ENCODE measurements around the gene TSC22D3. TPM values are rescaled to one million over a fixed set of nuclear protein-coding genes. Genes with fewer than 3 reads are reported as not detected.

TSC22D3 gene
- total and polyA plus RNA-seq, 2 experiments from 2014 or later = 455 to 647 TPM

DNA sequence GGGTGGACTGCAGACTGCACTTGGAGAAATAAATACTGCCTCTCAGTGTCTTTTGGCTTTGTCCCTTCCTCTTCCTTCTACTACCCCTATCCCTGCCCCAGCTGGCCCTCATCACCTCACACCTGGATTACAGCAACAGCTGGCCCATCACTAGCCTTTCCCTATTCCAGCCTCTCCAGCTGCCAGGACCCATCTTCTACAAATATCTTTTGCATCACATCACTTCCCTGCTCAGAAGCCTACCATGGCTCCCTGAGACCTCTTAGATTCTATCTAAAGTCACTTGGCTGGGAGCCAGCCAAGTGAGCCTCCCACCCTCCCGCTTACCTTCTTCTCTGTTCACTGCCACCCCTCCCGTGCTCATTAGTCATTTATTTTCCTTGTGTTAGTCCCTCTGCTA is 66.8 kb downstream of the TSC22D3 start:
- DNase-seq (ENCODE audit: low spot score) = no peak
- peak overlapping the region; percentile 96 for H3K27ac ChIP-seq
- H3K79me2 ChIP-seq = peaks cover 2% of the 10 kb centered on the region
- 54% methylated on average over 2 of the region's 2 CpGs for WGBS (ENCODE audit: low lambda C conversion rate, missing lambda C conversion rate)
- TF ChIP-seq EZH2 (IDR thresholded peaks at IDR 0.05; ENCODE audit: borderline replicate concordance) = no peak
- H3K4me1 ChIP-seq (ENCODE audit: insufficient read depth) = peaks cover 33% of the 10 kb centered on the region
- H3K27me3 ChIP-seq = no peaks in the 10 kb centered on the region
- H4K20me1 ChIP-seq (ENCODE audit: insufficient read depth, poor library complexity, severe bottlenecking) = no peaks in the 10 kb centered on the region
- H3K4me3 ChIP-seq = no peak overlapping the region
- H3K9me3 ChIP-seq (ENCODE audit: low read depth) = no peaks in the 10 kb centered on the region
- H3K36me3 ChIP-seq (replicated peaks; ENCODE audit: insufficient read depth, low read depth) = no peaks in the 10 kb centered on the region
- no peaks in the 10 kb centered on the region for H3K9me2 ChIP-seq (replicated peaks; ENCODE audit: insufficient read depth)
- no peak overlapping the region for H2AFZ ChIP-seq
- peak overlapping the region; percentile 11 for H3K4me2 ChIP-seq

GRCh38 chrX:107707866-107708265 is 67.7 kb downstream of the TSC22D3 start:
- Histone ChIP-seq H3K27me3 (no peaks in the 10 kb centered on the region), H2AFZ (no peak overlapping the region), H3K36me3 (replicated peaks; ENCODE audit: insufficient read depth, low read depth) (no peaks in the 10 kb centered on the region), H3K9me3 (ENCODE audit: low read depth) (no peaks in the 10 kb centered on the region), H3K4me2 (no peak overlapping the region), H3K4me3 (no peak overlapping the region), H3K79me2 (no peaks in the 10 kb centered on the region), H3K27ac (no peak overlapping the region), H3K9me2 (replicated peaks; ENCODE audit: insufficient read depth) (no peaks in the 10 kb centered on the region), H4K20me1 (ENCODE audit: insufficient read depth, poor library complexity, severe bottlenecking) (no peaks in the 10 kb centered on the region), H3K4me1 (ENCODE audit: insufficient read depth) (peaks cover 29% of the 10 kb centered on the region)
- no peak for TF ChIP-seq EZH2phosphoT487 (IDR thresholded peaks at IDR 0.05; ENCODE audit: low read depth, severe bottlenecking, unreplicated experiment)
- TF ChIP-seq CTCF (IDR thresholded peaks at IDR 0.05; ENCODE audit: poor library complexity) = no peak
- TF ChIP-seq EZH2 (IDR thresholded peaks at IDR 0.05; ENCODE audit: borderline replicate concordance) = no peak
- WGBS (ENCODE audit: low lambda C conversion rate, missing lambda C conversion rate) = 91% methylated on average over 9 of the region's 9 CpGs
- DNase-seq (ENCODE audit: low spot score) = no peak

DNA sequence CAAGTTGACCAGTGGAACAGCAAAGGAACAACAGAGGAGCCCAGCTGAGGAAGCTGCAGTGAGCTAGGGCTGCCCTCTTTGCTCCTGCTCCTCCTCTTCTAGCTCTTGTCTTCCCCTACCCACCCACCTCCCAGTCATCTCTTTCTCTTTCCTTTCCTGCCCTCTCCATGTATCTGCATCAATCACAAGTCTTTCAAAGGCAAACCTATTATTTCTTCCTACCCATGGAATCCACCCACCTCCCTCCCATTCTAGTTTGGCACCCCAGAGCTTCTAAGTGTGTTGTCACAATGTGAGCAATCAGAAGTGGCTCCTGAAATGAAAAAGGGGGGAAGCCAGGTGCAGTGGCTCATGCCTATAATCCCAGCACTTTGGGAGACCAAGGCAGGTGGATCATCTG is 69.3 kb downstream of the TSC22D3 start:
- Histone ChIP-seq H3K27ac (no peak overlapping the region), H3K27me3 (no peaks in the 10 kb centered on the region), H3K4me1 (ENCODE audit: insufficient read depth) (peaks cover 19% of the 10 kb centered on the region), H3K4me2 (no peak overlapping the region), H3K36me3 (replicated peaks; ENCODE audit: insufficient read depth, low read depth) (no peaks in the 10 kb centered on the region), H3K4me3 (no peak overlapping the region), H3K9me2 (replicated peaks; ENCODE audit: insufficient read depth) (no peaks in the 10 kb centered on the region), H2AFZ (no peak overlapping the region), H4K20me1 (ENCODE audit: insufficient read depth, poor library complexity, severe bottlenecking) (no peaks in the 10 kb centered on the region), H3K79me2 (no peaks in the 10 kb centered on the region), H3K9me3 (ENCODE audit: low read depth) (no peaks in the 10 kb centered on the region)
- no peak for DNase-seq (ENCODE audit: low spot score)
- TF ChIP-seq EZH2phosphoT487 (IDR thresholded peaks at IDR 0.05; ENCODE audit: low read depth, severe bottlenecking, unreplicated experiment) (no peak), EZH2 (IDR thresholded peaks at IDR 0.05; ENCODE audit: borderline replicate concordance) (no peak), CTCF (IDR thresholded peaks at IDR 0.05; ENCODE audit: poor library complexity) (no peak)

GRCh38 chrX:107704587-107704986 is 71.0 kb downstream of the TSC22D3 start:
- 88% methylated on average over 2 of the region's 2 CpGs for WGBS (ENCODE audit: low lambda C conversion rate, missing lambda C conversion rate)
- Histone ChIP-seq H3K4me2 (no peak overlapping the region), H3K27me3 (no peaks in the 10 kb centered on the region)

More at GRCh38 chrX:107704587-107704986, 71.0 kb downstream of the TSC22D3 start:
- Histone ChIP-seq H3K9me2 (replicated peaks; ENCODE audit: insufficient read depth) (no peaks in the 10 kb centered on the region), H3K79me2 (no peaks in the 10 kb centered on the region), H3K4me1 (ENCODE audit: insufficient read depth) (peaks cover 7% of the 10 kb centered on the region), H2AFZ (no peak overlapping the region), H4K20me1 (ENCODE audit: insufficient read depth, poor library complexity, severe bottlenecking) (no peaks in the 10 kb centered on the region), H3K36me3 (replicated peaks; ENCODE audit: insufficient read depth, low read depth) (no peaks in the 10 kb centered on the region), H3K4me3 (no peak overlapping the region), H3K9me3 (ENCODE audit: low read depth) (no peaks in the 10 kb centered on the region), H3K27ac (peak overlapping the region; percentile 65)
- TF ChIP-seq EZH2 (IDR thresholded peaks at IDR 0.05; ENCODE audit: borderline replicate concordance) = no peak
- TF ChIP-seq EZH2phosphoT487 (IDR thresholded peaks at IDR 0.05; ENCODE audit: low read depth, severe bottlenecking, unreplicated experiment) = no peak
- no peak for TF ChIP-seq CTCF (IDR thresholded peaks at IDR 0.05; ENCODE audit: poor library complexity)
- DNase-seq (ENCODE audit: low spot score) = no peak

Measured in hepatocyte (in vitro differentiated cells).